GM19240 (cell line): ENCODE measurements around the gene CASKIN2.
A peak's percentile ranks its signal among the peaks of the same experiment; 100 is the strongest.

Source experiments
- DNase-seq: peaks from one replicate; pipeline ENCODE4 v3.0.0; 2011; ENCODE audit warnings: low spot score; ENCODE audit not compliant: insufficient read length

CASKIN2 gene

DNA sequence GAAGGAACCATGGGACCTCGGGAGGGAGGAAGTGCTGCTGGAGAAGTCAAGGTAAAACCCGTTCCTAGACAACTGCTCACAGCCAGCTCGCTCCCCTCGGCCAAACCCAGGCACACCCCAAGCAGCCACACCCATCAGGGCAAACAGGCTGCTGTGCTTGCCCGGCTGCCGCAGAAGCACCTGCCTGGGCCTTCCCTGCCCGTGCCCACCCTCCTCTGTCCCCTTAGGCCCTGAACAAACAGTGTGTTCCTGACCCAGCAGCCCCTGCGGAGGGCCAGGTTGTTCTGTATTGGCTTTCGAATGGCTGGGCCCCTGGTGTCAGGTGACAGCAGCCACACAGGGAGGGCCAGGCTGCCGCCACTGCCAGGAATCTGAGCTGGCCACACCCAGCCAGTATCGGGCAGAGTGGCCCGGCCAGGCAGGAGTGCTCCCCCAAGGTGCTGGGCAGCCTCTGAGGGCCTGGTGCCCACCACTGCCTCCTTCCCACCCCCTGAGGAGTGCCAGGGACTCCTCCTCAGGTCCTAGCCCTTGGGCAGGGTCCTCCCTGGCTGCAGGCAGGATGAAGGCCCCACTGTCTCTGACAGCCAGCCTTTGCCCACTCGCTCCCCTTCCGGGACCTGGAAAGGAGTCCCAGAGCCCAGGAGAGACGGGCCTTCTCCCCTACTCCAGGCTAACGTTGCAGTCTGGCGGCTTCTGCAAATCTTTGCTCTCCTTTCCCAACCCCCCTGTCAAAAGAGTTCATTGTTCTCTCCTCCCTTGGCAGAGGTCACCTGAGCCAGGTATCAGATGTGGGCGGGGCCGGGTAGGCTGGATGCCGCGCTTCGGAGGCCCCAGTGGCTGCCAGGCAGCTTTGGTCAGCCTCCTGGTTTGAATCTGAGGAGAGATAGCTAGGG is 34.2 kb upstream of the CASKIN2 start:
- no peak for DNase-seq

GRCh38 chr17:75548813-75549212 is 33.5 kb upstream of the CASKIN2 start:
- DNase-seq: no peak

DNA sequence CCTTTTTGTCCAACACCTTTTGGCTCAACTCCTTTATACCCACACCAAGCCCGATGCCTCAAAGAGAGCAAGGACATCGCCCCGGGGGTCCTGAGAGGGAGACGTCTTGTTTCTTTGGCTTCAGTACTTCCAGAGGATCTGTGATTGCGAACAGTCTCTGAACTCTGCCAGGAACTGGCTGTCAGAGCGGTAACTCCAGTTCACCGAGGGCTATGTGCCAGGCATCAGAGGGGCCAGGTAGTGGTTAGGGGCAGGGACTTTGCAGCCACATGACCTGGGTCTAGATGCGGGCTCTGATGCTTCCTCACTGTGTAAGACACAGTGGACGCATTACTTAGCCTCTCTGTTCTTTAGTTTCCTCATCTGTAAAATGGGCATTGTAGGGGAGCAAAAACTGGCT is 31.8 kb upstream of the CASKIN2 start:
- no peak for DNase-seq

- DNase-seq: no peak
Observed at GRCh38 chr17:75546181-75546580, 30.8 kb upstream of the CASKIN2 start.

DNA sequence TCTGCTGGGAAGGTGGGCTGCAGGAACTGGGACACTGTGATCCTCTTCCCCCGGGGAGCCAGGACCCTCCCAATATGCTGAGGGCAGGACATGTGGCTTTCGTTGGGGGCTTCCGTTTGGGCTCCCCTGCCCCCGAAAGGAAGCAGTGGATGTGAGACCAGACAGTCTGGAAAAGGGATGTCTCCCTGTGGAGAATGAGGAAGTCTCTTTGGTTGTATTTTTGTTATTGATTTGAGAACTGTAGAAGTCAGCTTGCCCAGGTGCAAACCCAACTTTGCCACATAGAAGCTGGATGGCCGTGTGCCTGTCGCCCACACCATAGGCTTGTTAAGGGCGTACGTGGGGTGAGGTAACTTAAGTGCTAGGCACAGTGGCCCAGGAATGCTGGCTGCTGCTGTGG is 28.9 kb upstream of the CASKIN2 start:
- no peak for DNase-seq

- DNase-seq: no peak
Observed at GRCh38 chr17:75542728-75543336, 27.5 kb upstream of the CASKIN2 start.

GRCh38 chr17:75542229-75542628 is 26.9 kb upstream of the CASKIN2 start:
- DNase-seq: no peak

DNA sequence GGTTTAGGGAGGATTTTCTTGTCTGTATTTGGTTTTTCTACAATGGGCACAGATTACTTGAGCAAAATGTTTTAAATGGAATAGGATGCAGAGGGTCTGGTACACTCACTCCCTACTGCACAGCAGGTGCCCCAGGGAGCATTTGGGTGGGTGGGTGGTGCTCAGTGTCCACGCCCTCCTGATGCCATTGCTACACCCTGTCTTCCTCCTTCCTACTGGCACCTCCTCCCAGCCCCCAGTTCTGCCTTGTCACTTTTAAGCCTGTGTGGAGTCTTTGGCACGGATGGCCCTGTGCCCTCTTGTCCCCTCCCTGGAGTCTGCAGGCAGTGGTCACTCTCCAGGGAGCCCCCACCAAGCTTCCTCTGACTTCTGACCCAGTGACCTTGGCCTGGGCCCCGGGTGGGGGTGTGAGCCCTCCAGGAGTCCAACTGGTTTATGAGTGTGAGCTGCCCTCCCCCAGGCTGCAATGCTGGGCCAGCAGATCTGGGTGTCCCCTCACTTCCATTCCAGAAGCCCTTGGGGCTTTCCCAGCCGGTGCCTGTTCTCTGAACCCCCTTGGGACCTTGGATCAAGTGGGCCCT is 25.7 kb upstream of the CASKIN2 start:
- no peak for DNase-seq

DNA sequence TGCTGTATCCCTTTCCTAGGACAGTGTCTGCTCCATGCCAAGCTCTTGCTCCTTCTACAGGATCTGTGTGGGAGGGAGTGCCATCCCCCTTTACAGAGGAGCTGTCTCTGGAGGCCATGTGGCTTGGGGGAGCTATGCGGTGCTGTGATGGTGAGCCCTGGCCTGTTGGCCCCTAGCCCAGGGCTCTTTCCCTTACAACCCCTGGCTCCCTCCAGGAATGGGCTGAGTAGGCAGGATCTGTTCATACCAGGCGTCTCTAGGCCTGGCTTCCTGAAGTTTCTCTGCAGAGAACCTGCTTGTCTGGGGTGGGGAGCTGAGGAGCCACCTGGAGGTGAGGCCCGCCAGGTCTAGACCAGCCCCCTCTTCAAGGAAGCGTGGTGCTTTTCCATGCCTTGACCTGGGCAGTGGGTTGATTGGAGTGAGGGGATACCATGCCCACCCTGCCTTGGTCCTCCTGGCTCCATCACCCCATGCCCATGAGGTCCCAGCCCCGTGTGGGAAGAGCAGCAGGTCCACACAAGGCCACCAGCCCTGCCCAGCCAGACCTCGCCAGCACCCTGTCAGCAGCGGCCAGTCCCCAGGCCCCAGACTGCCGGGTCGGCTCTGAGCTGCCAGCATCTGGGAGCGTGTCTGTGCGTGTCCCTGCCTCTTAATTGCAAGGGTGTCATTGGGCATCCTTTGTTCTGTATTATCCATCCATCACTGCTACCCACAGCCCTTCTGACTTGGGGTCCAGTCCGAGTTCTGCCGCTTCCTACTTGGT is 24.8 kb upstream of the CASKIN2 start:
- no peak for DNase-seq

DNA sequence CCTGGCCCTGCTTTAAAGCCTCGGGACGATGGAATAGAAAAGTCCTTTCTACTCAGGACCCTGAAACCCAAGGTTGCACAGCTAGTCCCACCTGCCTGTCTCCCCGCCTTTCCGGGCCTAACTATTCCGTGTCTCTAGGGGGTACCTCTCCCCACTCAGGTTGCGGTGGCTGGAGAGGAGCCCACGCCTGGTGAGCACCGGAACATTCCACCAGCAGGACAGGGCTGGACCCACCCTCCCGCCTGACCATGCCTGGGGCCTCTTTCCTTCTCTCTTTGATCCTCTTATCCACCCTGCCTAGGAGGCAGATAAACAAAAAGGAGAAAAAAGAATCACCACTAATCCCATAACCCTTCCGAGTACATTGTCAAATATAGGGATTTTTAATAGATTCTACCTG is 21.0 kb upstream of the CASKIN2 start:
- DNase-seq: no peak

- no peak for DNase-seq
Observed at GRCh38 chr17:75535871-75536270, 20.5 kb upstream of the CASKIN2 start.

GRCh38 chr17:75535119-75535537 is 19.8 kb upstream of the CASKIN2 start:
- peak; percentile 51 for DNase-seq

DNA sequence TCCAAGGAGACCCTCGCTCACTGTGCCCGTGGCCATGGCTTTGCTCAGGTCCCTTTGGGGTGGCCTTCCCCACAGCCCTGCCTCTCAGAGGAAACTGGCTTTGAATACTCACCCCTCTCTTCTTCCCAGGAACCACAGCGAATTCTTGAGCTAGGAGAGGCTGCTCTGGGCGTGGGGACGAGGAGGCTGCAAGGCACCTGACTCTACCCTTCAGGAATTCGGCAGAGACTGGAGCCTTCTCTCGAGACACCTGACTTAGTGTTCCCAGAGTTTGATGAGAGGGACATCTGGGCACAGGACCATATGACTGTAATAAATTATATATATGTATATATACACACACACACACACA is 16.4 kb upstream of the CASKIN2 start:
- no peak for DNase-seq

DNA sequence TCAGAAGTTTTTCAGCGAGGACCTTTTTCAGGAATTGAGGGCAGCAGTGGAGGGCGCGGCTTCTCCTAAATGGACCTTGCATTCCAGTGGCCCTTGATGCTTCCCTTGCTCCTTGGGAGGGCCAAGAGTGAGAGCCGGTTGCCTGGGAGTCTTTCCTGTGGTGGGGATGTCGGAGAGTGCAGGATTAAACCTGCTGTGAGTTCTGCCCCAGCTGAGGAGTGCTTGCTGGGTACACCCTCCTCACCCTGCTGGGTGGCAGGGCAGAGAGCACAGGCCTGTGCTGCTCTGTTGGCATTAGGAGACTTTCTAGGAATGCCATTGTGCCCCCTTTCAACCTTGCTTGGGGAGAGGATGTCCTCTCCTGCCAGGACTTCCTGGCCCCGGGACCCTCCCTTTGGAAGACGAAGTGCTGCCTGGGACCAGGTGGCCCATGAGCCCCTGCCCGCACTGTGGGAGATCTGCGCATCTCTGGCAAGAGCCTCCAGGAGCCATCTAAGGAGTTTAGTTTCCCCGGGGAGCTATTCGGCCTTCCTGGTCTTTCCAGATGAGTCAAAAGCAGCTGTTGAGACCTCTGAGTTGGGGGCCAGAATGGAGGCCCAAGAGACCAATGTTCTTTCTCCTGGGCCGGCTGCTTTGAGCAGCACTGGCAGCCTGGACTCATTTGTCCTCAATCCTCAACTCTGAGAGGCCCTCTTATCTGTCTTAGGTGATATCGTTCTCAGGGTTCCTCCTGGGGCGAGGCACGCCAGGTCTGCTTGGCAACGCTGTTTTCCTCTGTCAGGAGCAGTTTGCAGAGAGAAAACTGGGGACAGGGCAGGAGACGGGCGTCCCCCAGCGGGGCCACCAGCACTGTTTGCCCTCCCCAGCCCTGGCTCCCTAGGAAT is 15.7 kb upstream of the CASKIN2 start:
- no peak for DNase-seq

GRCh38 chr17:75526555-75527270 is 11.4 kb upstream of the CASKIN2 start:
- DNase-seq: no peak

- DNase-seq: no peak
Observed at GRCh38 chr17:75525806-75526554, 10.6 kb upstream of the CASKIN2 start.

GRCh38 chr17:75524970-75525805 is 9.9 kb upstream of the CASKIN2 start, which contains the start of gene LLGL2:
Gene LLGL2 (plus strand): TSS chr17:75525697. CDS start chr17:75543427, 17,730 bp downstream.
- DNase-seq: peak; percentile 89

GRCh38 chr17:75524269-75524969 is 9.1 kb upstream of the CASKIN2 start:
- DNase-seq: no peak
